T-helper 22 cell (primary cell): ENCODE data around the gene STMP1.

Experiments
- DNase-seq: peaks from one replicate; pipeline ENCODE4 v3.0.0-alpha.2; 2020; ENCODE audit warnings: low read depth

Gene STMP1

GRCh38 chr7:135719688-135720087 lies 57.4 kb downstream of the STMP1 start:
- DNase-seq, result no peak

GRCh38 chr7:135721198-135721820 lies 59.0 kb downstream of the STMP1 start:
- no peak for DNase-seq

GRCh38 chr7:135723411-135723810 lies 61.1 kb downstream of the STMP1 start:
- no peak for DNase-seq
